Measurements from ENCODE around the gene FBXL16.
"Not testable (repeated sequence)": the region's sequence is repeated elsewhere in the genome, so short reads cannot be mapped to it uniquely, and the experiment has no call there.

DNA sequence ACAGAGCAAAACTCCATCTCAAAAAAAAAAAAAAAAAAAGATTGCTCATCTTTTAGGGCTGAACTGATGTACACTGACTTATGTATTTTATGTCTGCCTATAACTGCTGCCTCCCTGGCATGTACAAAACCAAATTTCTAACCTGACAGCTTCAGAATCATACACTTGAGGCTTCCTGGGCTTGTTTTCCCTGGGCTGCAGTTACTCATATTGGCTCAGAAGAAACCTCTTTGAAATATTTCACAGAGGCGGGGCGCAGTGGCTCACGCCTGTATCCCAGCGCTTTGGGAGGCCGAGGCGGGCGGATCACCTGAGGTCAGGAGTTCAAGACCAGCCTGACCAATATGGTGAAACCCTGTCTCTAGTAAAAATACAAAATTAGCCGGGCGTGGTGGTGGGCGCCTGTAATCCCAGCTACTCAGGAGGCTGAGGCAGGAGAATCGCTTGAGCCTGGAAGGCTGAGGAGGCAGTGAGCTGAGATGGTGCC, 48.6 kb upstream of the FBXL16 start:
- TF ChIP-seq, protein P1, sequence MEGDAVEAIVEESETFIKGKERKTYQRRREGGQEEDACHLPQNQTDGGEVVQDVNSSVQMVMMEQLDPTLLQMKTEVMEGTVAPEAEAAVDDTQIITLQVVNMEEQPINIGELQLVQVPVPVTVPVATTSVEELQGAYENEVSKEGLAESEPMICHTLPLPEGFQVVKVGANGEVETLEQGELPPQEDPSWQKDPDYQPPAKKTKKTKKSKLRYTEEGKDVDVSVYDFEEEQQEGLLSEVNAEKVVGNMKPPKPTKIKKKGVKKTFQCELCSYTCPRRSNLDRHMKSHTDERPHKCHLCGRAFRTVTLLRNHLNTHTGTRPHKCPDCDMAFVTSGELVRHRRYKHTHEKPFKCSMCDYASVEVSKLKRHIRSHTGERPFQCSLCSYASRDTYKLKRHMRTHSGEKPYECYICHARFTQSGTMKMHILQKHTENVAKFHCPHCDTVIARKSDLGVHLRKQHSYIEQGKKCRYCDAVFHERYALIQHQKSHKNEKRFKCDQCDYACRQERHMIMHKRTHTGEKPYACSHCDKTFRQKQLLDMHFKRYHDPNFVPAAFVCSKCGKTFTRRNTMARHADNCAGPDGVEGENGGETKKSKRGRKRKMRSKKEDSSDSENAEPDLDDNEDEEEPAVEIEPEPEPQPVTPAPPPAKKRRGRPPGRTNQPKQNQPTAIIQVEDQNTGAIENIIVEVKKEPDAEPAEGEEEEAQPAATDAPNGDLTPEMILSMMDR (IDR thresholded peaks at IDR 0.05): not testable (repeated sequence)
- TF ChIP-seq POLR2AphosphoS5, POLR2A, EP300 (IDR thresholded peaks at IDR 0.05): not testable (repeated sequence)

All from suprapubic skin (tissue), 4 donors.